Caki2 (cell line): ENCODE measurements around the gene ERGIC1. TPM values are rescaled to one million over a fixed set of nuclear protein-coding genes. Genes with fewer than 3 reads are reported as not detected.

Source experiments
- DNase-seq: peaks from one replicate; pipeline ENCODE4 v3.0.0-alpha.2; 2015; ENCODE audit warnings: low read depth
- in situ Hi-C: cut with HindIII; loops from 2 replicates; pipeline ENCODE4 v1.10.0; 2016; ENCODE audit warnings: low sequenced_read_pairs, low pct_unique_long_range_greater_than_20kb, mixed read lengths
- total RNA-seq: library from RNA; depleted of rRNA; stranded (reverse); fragments of >200 nt; shearing (Covaris generic); gene quantifications from 2 replicates; pipeline ENCODE4 v1.2.3, GENCODE V29; 2014; ENCODE audit warnings: low replicate concordance

The ERGIC1 gene
- total RNA-seq, 1 experiment from 2014 or later = 84.8 TPM

- no peak for DNase-seq
- in situ Hi-C loops = loop anchor here (25.0 kb wide), 1 partner anchor 128 kb away; no protein-coding TSS in a partner anchor
Measured at GRCh38 chr5:172915514-172915913, 81.5 kb downstream of the ERGIC1 start.

- in situ Hi-C loops = loop anchor here (25.0 kb wide), 1 partner anchor 131 kb away; no protein-coding TSS in a partner anchor
- no peak for DNase-seq
Measured at GRCh38 chr5:172918421-172919371, 84.6 kb downstream of the ERGIC1 start.

GRCh38 chr5:172919525-172920446, 85.7 kb downstream of the ERGIC1 start:
- in situ Hi-C loops = loop anchor here (25.0 kb wide), 1 partner anchor 132 kb away; no protein-coding TSS in a partner anchor
- no peak for DNase-seq

GRCh38 chr5:172920447-172920849, 86.4 kb downstream of the ERGIC1 start:
- DNase-seq = peak; percentile 96
- in situ Hi-C loops = loop anchor here (25.0 kb wide), 1 partner anchor 133 kb away; no protein-coding TSS in a partner anchor

- no peak for DNase-seq
- in situ Hi-C loops = loop anchor here (25.0 kb wide), 1 partner anchor 134 kb away; no protein-coding TSS in a partner anchor
Measured at GRCh38 chr5:172920995-172921394, 86.9 kb downstream of the ERGIC1 start.

GRCh38 chr5:172921906-172922305, 87.9 kb downstream of the ERGIC1 start:
- no peak for DNase-seq
- in situ Hi-C loops = loop anchor here (25.0 kb wide), 1 partner anchor 135 kb away; no protein-coding TSS in a partner anchor

- DNase-seq = no peak
- in situ Hi-C loops = loop anchor here (25.0 kb wide), 1 partner anchor 136 kb away; no protein-coding TSS in a partner anchor
Measured at GRCh38 chr5:172923539-172923938, 89.5 kb downstream of the ERGIC1 start.

- in situ Hi-C loops = no loop called here
- DNase-seq = no peak
Measured at GRCh38 chr5:172925336-172925948, 91.4 kb downstream of the ERGIC1 start.

- in situ Hi-C loops = no loop called here
- DNase-seq = no peak
Measured at GRCh38 chr5:172926008-172926523, 92.0 kb downstream of the ERGIC1 start.

GRCh38 chr5:172926796-172927195, 92.7 kb downstream of the ERGIC1 start:
- DNase-seq = peak; percentile 71
- in situ Hi-C loops = no loop called here

GRCh38 chr5:172929371-172929838, 95.4 kb downstream of the ERGIC1 start:
- in situ Hi-C loops = no loop called here
- DNase-seq = peak; percentile 72

- DNase-seq = peak; percentile 99
- in situ Hi-C loops = no loop called here
Measured at GRCh38 chr5:172931001-172931536, 97.0 kb downstream of the ERGIC1 start.

- peak; percentile 82 for DNase-seq
- in situ Hi-C loops = no loop called here
Measured at GRCh38 chr5:172932313-172933017, 98.4 kb downstream of the ERGIC1 start.

- in situ Hi-C loops = no loop called here
- no peak for DNase-seq
Measured at GRCh38 chr5:172933238-172933637, 99.2 kb downstream of the ERGIC1 start.

GRCh38 chr5:172935096-172935495, 101.0 kb downstream of the ERGIC1 start:
- in situ Hi-C loops = no loop called here

GRCh38 chr5:172936401-172936800, 102.3 kb downstream of the ERGIC1 start:
- in situ Hi-C loops = no loop called here
- no peak for DNase-seq

More at GRCh38 chr5:172935096-172935495, 101.0 kb downstream of the ERGIC1 start:
- no peak for DNase-seq

GRCh38 chr5:172939071-172939470, 105.0 kb downstream of the ERGIC1 start:
- DNase-seq = no peak
- in situ Hi-C loops = no loop called here
